Brain pericyte (primary cell): ENCODE results near the gene ST8SIA2.
"Not testable (repeated sequence)": the region's sequence is repeated elsewhere in the genome, so short reads cannot be mapped to it uniquely, and the experiment has no call there.

Experiments
- DNase-seq: peaks from one replicate; pipeline ENCODE4 v3.0.0-alpha.2; 2012; ENCODE audit warnings: low read depth, low spot score

Gene ST8SIA2

DNA sequence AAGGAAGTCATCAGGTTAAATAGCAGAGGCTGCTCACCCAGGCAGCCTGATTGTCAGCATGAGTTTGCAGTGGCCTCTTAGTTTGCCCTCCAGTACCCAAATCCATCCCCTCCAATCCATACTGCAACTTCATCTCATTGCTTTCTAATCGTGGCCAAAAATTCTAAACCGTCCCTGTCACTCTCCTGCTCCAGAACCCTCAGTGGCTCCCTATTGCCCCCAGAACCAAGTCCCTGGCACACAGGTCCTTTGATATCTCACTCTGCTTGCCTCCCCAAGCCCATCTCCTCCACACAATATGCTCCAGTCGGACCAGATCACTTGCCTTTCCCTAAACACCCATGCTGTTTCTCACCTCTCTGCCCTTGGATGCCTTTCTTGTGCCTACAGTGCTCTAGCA is 49.7 kb downstream of the ST8SIA2 start:
- DNase-seq, result no peak

- DNase-seq, result no peak
Observed at GRCh38 chr15:92444631-92445030, 51.0 kb downstream of the ST8SIA2 start.

DNA sequence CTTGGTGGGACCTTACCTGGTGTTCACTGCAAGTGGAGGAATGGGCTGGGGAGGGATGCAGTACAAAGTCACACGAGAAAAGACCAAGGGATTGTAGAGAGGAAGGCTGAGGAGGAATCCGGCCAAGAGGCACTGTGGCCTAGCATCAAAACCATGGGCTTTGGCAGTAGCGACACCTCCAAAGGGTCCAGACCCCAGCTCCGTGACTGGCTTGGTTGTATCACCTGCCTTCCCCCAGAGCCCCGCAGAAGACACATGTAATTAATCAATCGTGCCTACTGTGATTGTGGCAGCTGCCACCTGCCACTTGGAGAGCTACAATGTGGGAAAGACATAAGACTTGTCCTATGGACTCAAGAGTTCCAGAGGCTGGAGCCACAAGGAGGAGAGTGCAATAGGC is 54.7 kb downstream of the ST8SIA2 start:
- DNase-seq, result no peak

GRCh38 chr15:92449476-92449875 is 55.8 kb downstream of the ST8SIA2 start:
- no peak for DNase-seq

DNA sequence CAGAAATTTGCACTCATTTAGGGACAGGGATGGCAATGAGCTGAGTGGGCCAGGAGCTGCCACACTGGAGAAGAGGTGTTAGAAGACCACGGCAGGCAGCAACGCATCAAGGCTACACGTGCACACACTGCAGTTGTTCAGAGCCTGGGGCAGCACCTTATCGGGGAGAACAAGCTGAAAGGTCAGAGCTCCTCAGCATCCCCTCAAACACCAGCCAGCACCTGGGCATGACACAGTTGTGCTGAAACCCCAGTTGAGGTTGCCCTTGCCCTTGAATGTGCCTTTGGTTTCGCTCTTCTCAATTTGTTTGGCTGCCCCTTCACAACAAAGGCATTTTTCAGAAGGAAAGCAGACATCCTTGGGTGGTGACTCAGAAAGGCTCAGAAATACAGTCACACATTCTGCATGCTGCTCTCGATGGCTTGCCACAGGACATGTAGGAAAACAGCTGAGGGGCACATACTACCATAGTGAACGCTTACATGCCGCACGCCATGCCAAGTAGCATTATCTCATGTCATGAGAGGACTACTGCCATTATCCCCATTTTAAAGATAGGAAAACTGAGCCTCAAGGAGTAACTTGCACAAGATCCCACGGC is 57.6 kb downstream of the ST8SIA2 start:
- no peak for DNase-seq

- no peak for DNase-seq
Observed at GRCh38 chr15:92452143-92452542, 58.5 kb downstream of the ST8SIA2 start.

DNA sequence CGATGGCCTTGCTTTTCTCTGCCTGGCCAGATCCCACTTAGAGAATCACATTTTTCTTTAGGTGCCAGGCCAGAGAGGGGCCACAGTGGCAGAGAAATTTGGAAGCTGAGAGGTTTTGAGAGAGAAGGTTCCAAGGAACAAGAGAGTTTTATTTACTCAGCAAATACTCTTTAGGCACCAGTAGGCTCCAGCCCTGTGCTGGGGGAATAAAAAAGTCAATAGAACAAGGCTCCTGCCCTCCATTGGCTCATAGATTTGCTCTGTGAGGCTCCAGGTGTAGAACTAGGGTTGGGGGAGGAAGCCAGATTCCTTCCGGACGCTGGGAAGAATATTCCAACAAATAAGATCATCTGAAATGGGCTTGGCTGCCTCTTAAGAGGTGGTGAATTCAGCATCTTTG is 59.9 kb downstream of the ST8SIA2 start:
- DNase-seq, result no peak

GRCh38 chr15:92454555-92455105 is 60.9 kb downstream of the ST8SIA2 start:
- DNase-seq, result no peak

DNA sequence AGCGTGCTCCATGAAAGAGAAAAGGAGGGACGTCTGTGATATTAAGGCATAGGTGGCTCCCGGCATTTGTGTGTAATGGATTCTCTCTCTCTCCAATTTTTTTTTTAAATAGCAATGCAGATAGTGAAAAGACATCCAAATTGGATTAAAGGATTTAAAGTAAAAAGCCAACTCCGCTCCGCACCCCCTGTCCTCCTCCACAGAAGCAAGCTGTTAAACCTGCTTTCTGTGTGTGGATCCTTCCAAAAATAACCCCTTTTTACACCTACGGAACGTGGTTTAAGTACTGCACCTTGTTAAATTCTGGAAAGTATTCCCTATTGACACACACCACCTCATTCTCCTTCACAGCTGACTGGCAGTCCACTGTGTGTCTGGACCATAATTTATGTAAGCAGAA is 61.6 kb downstream of the ST8SIA2 start:
- DNase-seq, result no peak

DNA sequence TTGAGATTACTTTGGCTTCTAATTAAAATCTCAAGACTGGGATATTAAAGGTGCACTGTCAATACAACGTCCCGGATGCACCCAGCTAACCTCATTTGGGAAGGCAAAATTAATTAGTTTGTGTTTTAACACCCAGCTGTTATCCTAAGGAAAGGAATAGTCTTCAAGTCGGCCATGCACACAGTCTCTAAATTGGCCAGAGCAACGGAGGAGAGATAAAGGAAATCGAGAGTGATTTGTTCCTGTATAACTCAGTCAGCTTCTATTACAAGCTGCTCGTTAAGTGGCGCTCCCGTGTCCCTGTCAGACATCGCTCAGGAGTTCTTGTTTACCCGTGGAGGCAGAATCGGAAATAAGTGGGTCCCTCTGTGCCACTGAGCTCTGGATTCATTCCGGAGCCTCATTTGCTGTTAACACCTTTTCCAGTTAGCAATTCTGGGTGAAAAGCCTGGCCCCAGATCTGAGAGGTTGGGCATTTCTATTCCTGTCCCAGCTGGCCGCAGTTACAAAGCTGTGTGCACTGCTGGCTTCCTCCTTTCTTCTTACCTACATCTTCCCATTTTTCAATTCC is 63.9 kb downstream of the ST8SIA2 start:
- DNase-seq, result no peak

DNA sequence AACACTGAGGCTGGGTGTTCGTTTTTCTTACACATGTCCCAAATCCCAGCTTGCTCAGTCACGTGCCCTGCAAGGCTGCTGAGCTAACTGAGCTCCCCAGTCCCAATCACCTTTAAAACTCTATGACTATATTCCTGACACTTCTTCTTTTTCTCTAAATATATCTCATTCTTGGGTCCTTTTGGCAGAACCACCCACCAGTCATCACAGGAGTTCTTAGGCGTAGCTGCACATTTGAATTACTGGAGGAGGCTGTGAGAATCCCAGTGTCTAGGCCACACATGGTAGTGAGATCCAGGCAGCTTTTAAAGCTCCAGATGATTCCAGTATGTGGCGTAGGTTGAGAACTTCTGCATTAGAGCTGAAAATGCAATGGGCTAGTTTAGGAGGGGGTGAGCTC is 66.3 kb downstream of the ST8SIA2 start:
- DNase-seq, result no peak

GRCh38 chr15:92462424-92463125 is 68.9 kb downstream of the ST8SIA2 start:
- no peak for DNase-seq

GRCh38 chr15:92463352-92463751 is 69.7 kb downstream of the ST8SIA2 start:
- DNase-seq, result no peak

DNA sequence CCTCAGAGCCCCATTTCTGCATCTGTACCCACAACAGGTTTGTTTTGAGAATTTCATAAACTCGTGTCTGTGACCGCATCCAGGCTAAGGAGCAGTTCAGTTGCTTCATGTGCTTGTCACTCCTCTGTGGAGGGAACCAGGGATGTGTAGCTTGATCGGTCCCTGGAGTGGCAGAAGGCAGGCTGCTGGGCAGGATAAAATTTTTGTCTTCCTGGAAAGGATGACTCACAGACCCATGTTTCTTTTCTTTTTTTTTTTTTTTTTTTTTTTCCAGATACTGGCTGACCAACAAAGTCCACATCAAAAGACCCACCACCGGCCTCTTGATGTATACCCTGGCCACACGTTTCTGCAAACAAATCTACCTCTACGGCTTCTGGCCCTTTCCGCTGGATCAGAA is 70.1 kb downstream of the ST8SIA2 start:
- no peak for DNase-seq

GRCh38 chr15:92466834-92467233 is 73.2 kb downstream of the ST8SIA2 start:
- no peak for DNase-seq

DNA sequence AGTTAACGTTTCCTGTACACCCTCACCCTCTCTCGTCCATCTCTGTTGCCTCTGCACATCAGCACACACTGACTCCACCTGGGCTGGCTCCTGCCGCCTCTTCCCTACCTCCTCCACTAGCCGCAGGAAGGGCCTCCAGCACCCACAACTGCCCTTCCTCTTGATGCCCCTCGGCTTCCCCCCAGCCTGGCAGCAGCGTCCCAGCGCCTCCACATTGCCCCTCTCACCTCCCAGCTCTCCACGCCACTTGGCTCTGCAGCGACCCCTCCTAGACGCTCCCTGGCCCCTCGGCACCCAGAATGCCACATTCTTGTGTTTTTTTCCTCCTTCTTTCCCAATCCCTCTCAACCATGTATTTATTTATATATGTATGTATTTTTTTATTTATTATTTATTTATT is 73.6 kb downstream of the ST8SIA2 start:
- no peak for DNase-seq

GRCh38 chr15:92468991-92469390 is 75.3 kb downstream of the ST8SIA2 start:
- no peak for DNase-seq

- DNase-seq, result no peak
Observed at GRCh38 chr15:92471288-92471687, 77.6 kb downstream of the ST8SIA2 start.

DNA sequence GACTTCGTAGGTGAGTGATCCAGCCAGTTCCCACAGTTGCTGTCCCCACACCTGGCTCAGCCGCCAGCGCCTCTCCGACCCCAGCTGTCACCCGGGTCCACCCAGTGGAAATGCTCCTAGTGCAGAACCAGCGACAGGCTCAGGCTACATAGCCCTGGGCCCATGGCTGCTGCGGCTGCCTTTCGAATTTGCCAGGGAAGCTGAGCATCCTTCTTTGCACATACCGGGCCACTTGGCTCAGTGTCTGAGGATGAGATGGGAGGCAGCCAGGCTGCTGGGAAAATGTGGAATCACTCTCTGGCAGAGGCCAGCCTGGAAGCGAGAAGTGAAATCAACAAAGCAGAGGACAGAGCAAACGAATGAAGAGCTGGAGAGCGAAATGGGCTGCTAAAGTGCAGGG is 80.1 kb downstream of the ST8SIA2 start:
- DNase-seq, result no peak

DNA sequence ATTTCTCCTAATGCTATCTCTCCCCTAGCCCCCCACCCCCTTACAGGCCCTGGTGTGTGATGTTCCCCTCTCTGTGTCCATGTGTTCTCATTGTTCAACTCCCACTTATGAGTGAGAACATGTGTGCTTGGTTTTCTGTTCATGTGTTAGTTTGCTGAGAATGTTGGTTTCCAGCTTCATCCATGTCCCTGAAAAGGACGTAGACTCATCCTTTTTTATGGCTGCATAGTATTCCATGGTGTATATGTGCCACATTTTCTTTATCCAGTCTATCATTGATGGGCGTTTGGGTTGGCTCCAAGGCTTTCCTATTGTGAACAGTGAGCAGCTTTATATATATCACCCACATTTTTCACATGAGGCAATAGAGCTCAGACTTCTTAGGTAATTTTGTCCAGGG is 86.0 kb downstream of the ST8SIA2 start:
- DNase-seq, result not testable (repeated sequence)

DNA sequence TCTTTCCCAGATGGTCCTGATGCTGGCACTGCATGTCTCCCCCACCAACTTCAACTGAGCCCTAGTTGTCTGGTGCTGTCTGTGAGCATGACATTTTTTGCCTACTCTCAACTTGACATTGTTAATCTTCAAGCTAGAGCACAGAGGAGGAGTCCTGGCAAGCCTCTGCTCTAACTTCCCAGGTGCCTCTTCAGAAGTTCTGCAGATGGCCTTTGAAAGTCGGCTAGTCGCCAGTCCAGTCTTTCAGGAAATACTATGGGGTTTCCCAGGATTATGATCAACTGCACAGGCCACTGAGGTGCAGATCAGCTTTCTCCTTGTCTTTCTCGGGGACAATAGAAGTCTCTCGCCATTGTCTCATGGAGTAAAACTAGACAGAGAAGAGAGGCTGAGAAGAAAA is 86.7 kb downstream of the ST8SIA2 start:
- no peak for DNase-seq

- DNase-seq, result no peak
Observed at GRCh38 chr15:92485441-92485840, 91.8 kb downstream of the ST8SIA2 start.

- no peak for DNase-seq
Observed at GRCh38 chr15:92492551-92493115, 99.0 kb downstream of the ST8SIA2 start.
